Panc1 (cell line): ENCODE data around the gene HSPBP1.

Experiments
- POLR2AphosphoS5 ChIP-seq: IDR thresholded peaks from 2 replicates; pipeline ENCODE4 v1.6.1; 2012; ENCODE audit warnings: mild to moderate bottlenecking, low read depth, low read length, moderate library complexity
- SIN3A ChIP-seq: IDR thresholded peaks from 2 replicates; pipeline ENCODE4 v1.6.1; 2012; ENCODE audit warnings: low read depth, mild to moderate bottlenecking, low read length, moderate library complexity, borderline replicate concordance; ENCODE audit not compliant: insufficient read depth

DNA sequence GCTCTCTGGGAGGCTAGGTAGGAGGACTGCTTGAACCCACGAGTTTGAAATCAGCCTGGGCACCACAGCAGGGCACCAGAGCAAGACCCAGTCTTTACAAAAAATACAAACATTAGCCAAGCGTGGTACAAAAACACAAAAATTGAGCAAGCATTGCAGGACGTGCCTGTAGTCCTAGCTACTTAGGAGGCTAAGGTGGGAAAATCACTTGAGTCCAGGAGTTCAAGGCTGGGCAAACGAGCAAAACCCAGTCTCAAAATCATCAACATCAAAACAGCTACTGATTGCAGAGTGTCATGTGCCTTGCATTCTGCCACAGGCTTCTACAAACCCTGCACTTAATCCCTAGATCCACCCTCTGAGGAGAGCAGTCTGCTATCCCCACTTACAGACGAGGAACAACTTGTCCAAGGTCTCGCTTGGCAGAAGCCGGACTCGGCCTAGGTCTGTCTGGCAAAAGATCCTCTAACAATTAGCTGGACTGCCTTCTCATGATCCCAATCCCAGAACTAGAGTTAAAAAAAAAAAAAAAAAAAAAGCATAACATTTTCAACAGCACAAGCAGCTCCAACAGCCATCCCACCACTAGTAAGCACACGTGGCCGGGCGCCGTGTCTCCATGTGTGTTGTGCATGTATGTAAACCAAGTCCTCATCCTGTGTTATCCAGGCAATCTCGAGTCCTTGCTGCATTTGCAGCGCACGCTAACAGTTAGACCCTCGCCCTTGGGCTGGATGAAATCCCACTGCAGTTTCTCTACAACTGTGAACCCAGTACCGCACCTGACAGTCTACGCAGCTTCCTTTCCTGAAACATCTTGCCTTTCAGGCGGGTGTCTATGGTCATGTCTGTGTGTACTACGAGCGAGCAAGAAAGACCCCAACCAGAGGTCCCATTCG is 23.1 kb downstream of the HSPBP1 start:
- no peak for TF ChIP-seq POLR2AphosphoS5
- no peak for TF ChIP-seq SIN3A
